Transverse colon (tissue), 4 donors: Measurements from ENCODE around the gene PDRG1. TPM values are rescaled to one million over a fixed set of nuclear protein-coding genes. Genes with fewer than 3 reads are reported as not detected.

Experiments
- DNase-seq: peaks from one replicate; pipeline ENCODE4 v3.0.0-alpha.2; 2019
- H3K27ac ChIP-seq, 4 donors: fragments of 200-600 bp; sonication (generic); 2 replicates each; pipeline ENCODE4 v1.5.1; 2016 to 2018; ENCODE audit warnings: inconsistent platforms in 4 of 4
- H3K27me3 ChIP-seq: fragments of 200-600 bp; sonication (generic); 2 replicates; pipeline ENCODE4 v1.5.1; 2017; ENCODE audit warnings: inconsistent platforms
- H3K36me3 ChIP-seq, 4 donors: fragments of 200-600 bp; sonication (generic); 2 replicates each; pipeline ENCODE4 v1.5.1; 2017 to 2019; ENCODE audit warnings: inconsistent platforms in 4 of 4
- H3K4me1 ChIP-seq, 4 donors: fragments of 200-600 bp; sonication (generic); 2 replicates each; pipeline ENCODE4 v1.5.1; 2017 to 2020; ENCODE audit warnings: inconsistent platforms in 4 of 4
- H3K4me3 ChIP-seq, 4 donors: fragments of 200-600 bp; sonication (generic); 1 replicate in 1 of 4; 2 replicates in 3 of 4; pipeline versions ENCODE4 v1.5.1 to v1.6.1; 2017 to 2019; ENCODE audit warnings: inconsistent platforms in 4 of 4
- H3K9me3 ChIP-seq, 2 donors: fragments of 200-600 bp; sonication (generic); 2 replicates each; pipeline ENCODE4 v1.5.1; 2017 to 2019; ENCODE audit warnings: inconsistent platforms in 2 of 2
- CTCF ChIP-seq, 5 experiments: fragments of 200-600 bp in 3 of 5; fragments of 450-650 bp in 2 of 5; sonication (generic) in 3 of 5; IDR thresholded peaks; 1 replicate in 2 of 5; 2 replicates in 3 of 5; pipeline ENCODE4 v1.5.1; 2016 to 2017; ENCODE audit warnings: antibody characterized with exemption in 5 of 5, inconsistent platforms in 3 of 5, mild to moderate bottlenecking in 2 of 5, moderate library complexity in 1 of 5
- EP300 ChIP-seq: sonication (generic); formaldehyde crosslinking; IDR thresholded peaks from one replicate; pipeline ENCODE4 v1.6.1; 2017; ENCODE audit warnings: antibody characterized with exemption, low read depth
- POLR2A ChIP-seq: fragments of 450-650 bp; IDR thresholded peaks from one replicate; pipeline ENCODE4 v1.6.1; 2016; ENCODE audit warnings: antibody characterized with exemption, mild to moderate bottlenecking, moderate library complexity
- POLR2AphosphoS5 ChIP-seq, 3 donors: sonication (generic); formaldehyde crosslinking; IDR thresholded peaks; one replicate each; pipeline ENCODE4 v1.6.1; 2016; ENCODE audit warnings: antibody characterized with exemption in 3 of 3
- WGBS, 2 donors: methylation state at CpG; one replicate each; pipeline ENCODE4 v1.1.5; 2018; ENCODE audit warnings: low coverage in 1 of 2; 5-methylcytosine and 5-hydroxymethylcytosine counted together
- in situ Hi-C, 4 donors: fragments of 200-750 bp; cut with MboI; loops; one replicate each; pipeline versions ENCODE4 v1.15.0 to v1.15.1; 2017; ENCODE audit warnings: low sequenced_read_pairs in 3 of 4, low pct_ligation_motif_present in 1 of 4, low pct_unique_long_range_greater_than_20kb in 1 of 4
- intact Hi-C: fragments of 100-400 bp; cut with DNase I; formaldehyde crosslinking; loops from one replicate; pipeline ENCODE4 v1.15.1; 2023; ENCODE audit warnings: low total_unique reads
- total RNA-seq, 4 donors: library from RNA; depleted of rRNA; stranded (reverse); fragments of >200 nt; gene quantifications; one replicate each; pipeline ENCODE4 v1.1.0, GENCODE V29; 2016

Gene PDRG1
- total RNA-seq, 4 donors from 2014 or later, result 2.2 to 9.2 (median 6.5) TPM

DNA sequence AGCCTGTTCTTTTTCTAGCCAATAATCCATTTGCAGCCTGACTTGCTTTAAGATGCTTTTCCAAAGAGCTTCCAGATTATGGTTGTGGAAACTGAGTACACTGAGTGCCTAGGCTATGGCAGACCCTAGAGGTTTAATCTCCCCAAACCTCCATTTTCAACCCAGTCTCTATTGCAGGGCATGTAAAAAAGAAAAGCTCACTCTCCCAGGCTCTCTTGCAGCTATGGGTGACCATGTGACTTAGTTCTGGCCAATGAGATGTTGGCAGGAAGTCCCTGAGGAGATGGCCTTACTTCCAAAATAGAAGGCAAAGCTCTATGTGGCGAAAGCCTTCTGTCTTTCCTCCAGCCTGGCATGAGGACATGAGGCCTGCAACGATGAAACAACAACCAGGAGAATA, 3.8 kb downstream of the PDRG1 start:
- Histone ChIP-seq H3K4me1 (peaks cover 9 to 16% (median 10%) of the 10 kb centered on the region in 4 donors), H3K9me3 (no peaks in the 10 kb centered on the region), H3K27ac (no peak overlapping the region), H3K36me3 (peaks cover 0 to 37% (median 15%) of the 10 kb centered on the region in 4 donors), H3K27me3 (no peaks in the 10 kb centered on the region), H3K4me3 (no peak overlapping the region)
- intact Hi-C loops (no loop called here), in situ Hi-C loops (loop anchor here in 1 of 4 donors (10.0 kb wide), 1 partner anchor 103 kb away; the partner anchor contains the start of gene FOXS1)
- no peak for DNase-seq
- 100% methylated on average over 2 of the region's 2 CpGs; no CpG with 5 or more reads in 1 of the 2 donors for WGBS, 2 donors
- no peak for TF ChIP-seq POLR2A
- no peak for TF ChIP-seq EP300
- no peak for TF ChIP-seq POLR2AphosphoS5 (IDR thresholded peaks at IDR 0.05)
- TF ChIP-seq CTCF (IDR thresholded peaks at IDR 0.05), result no peak

DNA sequence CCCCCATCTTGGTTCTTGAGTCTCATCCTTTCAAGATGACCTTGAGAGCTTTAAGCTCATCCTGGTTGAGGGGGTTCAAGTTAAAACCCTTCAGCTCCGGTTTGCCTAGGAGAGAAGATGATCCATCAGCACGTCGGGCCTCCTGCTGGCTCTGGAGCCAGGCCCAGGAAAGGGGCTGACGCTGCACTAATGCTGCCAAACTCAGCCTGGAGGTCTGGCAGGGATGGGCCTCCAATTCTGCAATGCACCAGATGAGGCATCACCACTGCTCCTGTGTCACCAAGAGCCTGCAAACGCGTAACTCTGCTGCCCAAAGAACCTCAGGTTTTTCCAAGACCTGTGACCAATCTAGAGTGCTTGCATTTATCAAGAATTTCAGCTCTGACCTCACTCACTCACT, 6.1 kb downstream of the PDRG1 start:
- intact Hi-C loops, result loop anchor here (1.0 kb wide), 1 partner anchor 9 kb away; no protein-coding TSS in a partner anchor
- H3K9me3 ChIP-seq, result no peaks in the 10 kb centered on the region

DNA sequence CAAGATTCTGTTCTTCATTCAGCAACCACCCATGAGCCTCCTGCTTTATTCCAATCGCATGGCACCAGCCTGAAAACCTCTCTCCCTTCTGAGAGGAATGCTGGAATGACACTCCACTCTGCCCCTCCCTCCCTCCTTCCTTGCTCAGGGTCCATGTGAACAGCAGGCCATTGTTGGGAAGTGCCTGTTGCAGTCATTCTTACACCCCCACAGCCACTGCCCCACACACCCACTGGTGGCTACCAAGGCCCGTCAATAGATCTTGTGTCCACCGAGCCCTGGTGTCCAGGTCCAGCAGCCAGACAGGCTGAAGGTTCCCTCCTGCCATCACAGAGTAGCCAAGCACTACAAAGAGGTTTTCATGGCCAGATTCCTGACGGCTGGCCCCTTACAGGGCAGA, 6.5 kb downstream of the PDRG1 start:
- WGBS, 2 donors, result 95% methylated on average over 3 of the region's 4 CpGs; no CpG with 5 or more reads in 1 of the 2 donors
- Histone ChIP-seq H3K4me1 (peaks cover 0 to 6% (median 1%) of the 10 kb centered on the region in 4 donors), H3K9me3 (no peaks in the 10 kb centered on the region), H3K36me3 (peaks cover 0 to 37% (median 15%) of the 10 kb centered on the region in 4 donors), H3K27me3 (no peaks in the 10 kb centered on the region), H3K27ac (no peak overlapping the region), H3K4me3 (no peak overlapping the region)
- in situ Hi-C loops (loop anchor here in 1 of 4 donors (10.0 kb wide), 1 partner anchor 101 kb away; the partner anchor contains the start of gene FOXS1), intact Hi-C loops (no loop called here)
- no peak for TF ChIP-seq POLR2AphosphoS5 (IDR thresholded peaks at IDR 0.05)
- no peak for TF ChIP-seq EP300
- no peak for TF ChIP-seq CTCF (IDR thresholded peaks at IDR 0.05)
- TF ChIP-seq POLR2A, result no peak
- no peak for DNase-seq

More for the DNA sequence above, 6.1 kb downstream of the PDRG1 start:
- no peak for TF ChIP-seq EP300
- TF ChIP-seq CTCF (IDR thresholded peaks at IDR 0.05), result no peak
- TF ChIP-seq POLR2A, result no peak
- no peak for TF ChIP-seq POLR2AphosphoS5 (IDR thresholded peaks at IDR 0.05)
- Histone ChIP-seq H3K4me3 (no peak overlapping the region), H3K4me1 (peaks cover 5 to 11% (median 6%) of the 10 kb centered on the region in 4 donors), H3K27ac (no peak overlapping the region), H3K36me3 (peaks cover 0 to 37% (median 15%) of the 10 kb centered on the region in 4 donors), H3K27me3 (no peaks in the 10 kb centered on the region)
- in situ Hi-C loops, result loop anchor here in 1 of 4 donors (10.0 kb wide), 1 partner anchor 101 kb away; the partner anchor contains the start of gene FOXS1
- DNase-seq, result no peak
- 79% methylated on average over 5 of the region's 6 CpGs; no CpG with 5 or more reads in 1 of the 2 donors for WGBS, 2 donors

DNA sequence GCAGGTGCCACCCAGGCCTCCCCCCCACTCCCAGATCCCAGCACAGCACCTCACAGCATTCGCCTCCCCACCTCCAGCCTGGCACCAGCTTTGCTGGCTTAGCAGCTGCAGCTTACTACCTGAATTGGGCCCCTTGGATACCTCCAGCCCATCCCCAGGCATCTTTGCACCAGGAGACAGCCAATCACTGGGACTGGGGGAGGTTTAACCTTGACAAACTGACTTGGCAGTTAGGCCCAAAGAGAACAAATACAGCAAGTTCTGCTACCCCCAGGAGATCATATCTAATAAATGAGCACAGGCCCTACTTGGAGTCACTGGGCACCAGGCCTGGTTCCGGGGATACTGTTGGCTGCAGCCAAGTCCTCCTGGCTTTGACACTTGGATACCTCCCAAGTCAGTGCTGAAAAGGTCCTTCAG, 8.8 kb downstream of the PDRG1 start:
- TF ChIP-seq POLR2AphosphoS5 (IDR thresholded peaks at IDR 0.05) (no peak), EP300 (no peak), CTCF (IDR thresholded peaks at IDR 0.05) (no peak), POLR2A (no peak)
- Histone ChIP-seq H3K27me3 (no peaks in the 10 kb centered on the region), H3K9me3 (no peaks in the 10 kb centered on the region), H3K27ac (no peak overlapping the region), H3K36me3 (peaks cover 0 to 28% (median 12%) of the 10 kb centered on the region in 4 donors), H3K4me3 (no peak overlapping the region), H3K4me1 (peaks cover 0 to 3% (median 0%) of the 10 kb centered on the region in 4 donors)
- intact Hi-C loops, result no loop called here
- DNase-seq, result no peak
- in situ Hi-C loops, result loop anchor here in 1 of 4 donors (10.0 kb wide), 1 partner anchor 98 kb away; the partner anchor contains the start of gene FOXS1
- WGBS, 2 donors, result 100% methylated on average over 1 of the region's 2 CpGs; no CpG with 5 or more reads in 1 of the 2 donors
